Measurements from ENCODE around the gene PARP12.

The PARP12 gene

GRCh38 chr7:140035400-140036223, 27.1 kb downstream of the PARP12 start:
- no peak for DNase-seq (ENCODE audit: low read depth)

- DNase-seq (ENCODE audit: low read depth), result no peak
Measured at GRCh38 chr7:140034421-140034820, 28.3 kb downstream of the PARP12 start.

GRCh38 chr7:140033779-140034363, 28.9 kb downstream of the PARP12 start:
- DNase-seq (ENCODE audit: low read depth), result no peak

GRCh38 chr7:140033036-140033435, 29.7 kb downstream of the PARP12 start:
- no peak for DNase-seq (ENCODE audit: low read depth)

DNA sequence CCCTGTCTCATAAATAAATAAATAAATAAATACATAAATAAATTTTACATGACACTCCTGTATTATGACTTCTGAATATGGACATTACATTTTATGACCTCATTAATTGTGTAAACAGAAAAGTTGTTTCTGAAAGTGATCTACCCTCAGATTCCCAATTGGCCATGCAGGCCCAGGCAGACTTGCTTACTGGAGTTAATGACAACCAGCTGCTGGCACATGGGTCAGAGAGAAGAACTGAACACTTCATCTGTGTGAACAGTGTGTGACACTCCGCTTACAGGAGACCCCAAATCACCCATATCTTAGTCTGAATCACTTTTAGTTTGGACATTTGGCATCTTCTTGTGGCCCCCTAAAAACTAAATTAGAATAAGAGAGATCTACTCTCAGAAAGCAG, 31.4 kb downstream of the PARP12 start:
- DNase-seq (ENCODE audit: low read depth), result no peak

DNA sequence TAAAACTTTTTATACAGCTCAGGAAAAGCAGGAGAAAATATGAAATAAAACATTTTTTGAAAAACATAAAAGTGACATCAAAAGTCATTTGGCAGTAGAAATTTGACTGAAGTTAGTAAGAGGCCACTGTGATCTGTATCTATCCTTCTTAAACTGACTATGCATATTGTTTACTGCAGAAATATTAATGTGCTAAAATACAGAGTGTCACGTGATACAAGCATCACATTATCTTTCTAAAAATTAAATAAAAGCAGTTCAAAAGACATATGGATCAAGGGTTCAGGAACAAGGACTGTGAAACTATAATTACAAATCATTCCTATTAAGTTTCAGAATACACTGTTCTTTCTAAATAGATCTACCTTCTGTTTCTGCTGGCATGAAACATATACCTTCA, 33.7 kb downstream of the PARP12 start:
- DNase-seq (ENCODE audit: low read depth), result no peak

DNA sequence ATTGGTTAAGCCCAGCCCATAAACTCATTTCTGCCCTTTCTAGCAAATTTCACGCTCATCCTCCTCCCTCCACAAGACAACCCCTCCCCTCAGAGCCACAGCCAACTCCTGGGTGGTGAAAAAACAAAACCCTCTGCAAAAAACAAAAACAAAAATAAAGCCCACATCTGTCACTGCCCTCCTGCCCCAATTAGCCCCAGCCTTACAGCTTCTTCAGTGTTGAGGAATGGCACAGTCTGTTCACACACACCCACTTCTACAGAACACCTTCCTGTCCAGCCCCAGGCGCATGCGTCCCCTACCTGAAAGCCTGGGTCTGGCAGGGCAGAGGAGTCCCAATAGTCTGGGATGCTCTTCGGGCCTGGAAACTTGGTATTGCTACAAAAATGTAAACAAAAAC, 34.4 kb downstream of the PARP12 start:
- no peak for DNase-seq (ENCODE audit: low read depth)

DNA sequence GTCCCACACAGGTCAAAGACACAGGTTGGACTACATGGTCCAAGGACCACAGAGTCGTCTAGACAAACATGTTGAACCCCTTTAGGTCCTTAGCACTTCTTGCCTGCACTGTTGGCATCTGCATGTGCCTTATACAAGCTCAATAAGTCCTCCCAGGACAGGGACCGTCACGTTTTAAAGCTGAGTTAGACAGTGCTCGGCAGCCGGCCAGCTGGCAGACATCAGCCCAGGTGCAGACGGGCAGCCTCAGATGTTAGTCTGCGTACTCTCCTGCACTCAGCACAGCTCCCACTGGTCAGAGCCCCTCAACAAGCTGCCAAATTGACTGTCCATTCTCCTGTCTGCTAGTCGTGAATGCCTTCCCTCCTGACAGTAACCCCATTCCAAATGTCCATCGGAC, 34.9 kb downstream of the PARP12 start:
- DNase-seq (ENCODE audit: low read depth), result no peak

GRCh38 chr7:140026935-140027334, 35.8 kb downstream of the PARP12 start:
- DNase-seq (ENCODE audit: low read depth), result no peak

DNA sequence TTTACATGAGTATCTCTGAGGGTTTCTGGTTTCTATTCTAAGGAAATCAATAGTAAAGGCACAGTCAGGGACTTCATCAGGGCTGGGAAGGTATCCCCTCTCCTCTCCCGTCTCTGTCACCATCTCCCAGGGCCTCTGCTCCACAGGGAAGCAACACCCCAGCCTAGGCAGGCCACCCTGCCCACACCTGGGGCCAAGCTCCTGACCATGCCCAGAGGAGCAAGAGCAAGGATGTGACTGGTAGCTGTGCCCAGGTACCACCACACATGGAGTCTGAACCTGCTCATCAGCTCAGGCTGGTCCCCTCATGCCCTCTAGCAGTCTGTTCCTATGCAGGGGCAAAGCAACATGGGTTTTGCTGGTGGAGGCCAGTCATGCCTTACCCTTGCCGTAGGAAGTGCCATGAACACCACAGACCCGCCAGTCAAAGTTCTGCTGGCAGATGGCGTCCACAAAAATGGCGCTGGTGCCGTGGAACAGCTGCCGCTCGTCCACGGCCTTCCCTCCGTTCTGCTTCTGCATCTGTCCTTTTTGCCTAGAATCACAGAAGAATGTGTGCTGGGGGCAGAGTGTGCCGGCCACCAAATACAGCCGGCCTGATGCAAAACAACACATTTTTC, 36.8 kb downstream of the PARP12 start:
- DNase-seq (ENCODE audit: low read depth), result no peak

- no peak for DNase-seq (ENCODE audit: low read depth)
Measured at GRCh38 chr7:140025241-140025640, 37.5 kb downstream of the PARP12 start.

DNA sequence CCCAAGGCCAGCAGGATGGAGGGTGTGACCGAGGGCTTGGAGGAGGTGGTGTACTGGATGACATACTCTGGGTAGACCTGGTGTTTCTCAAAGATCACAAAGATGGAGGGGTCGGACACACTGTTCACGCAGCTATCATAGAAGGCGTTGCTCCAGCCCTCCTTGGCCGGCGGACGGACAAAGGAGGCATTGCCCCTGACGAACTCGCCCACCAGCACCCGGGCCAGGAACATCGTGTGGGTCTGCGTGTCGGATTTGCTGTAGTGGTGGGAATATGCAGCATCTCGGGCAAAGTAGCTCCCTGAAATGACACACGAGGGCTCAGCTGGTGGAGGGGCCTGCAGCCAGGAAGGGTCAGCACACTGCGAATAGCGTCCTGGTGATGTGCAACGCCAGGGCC, 38.2 kb downstream of the PARP12 start:
- no peak for DNase-seq (ENCODE audit: low read depth)

- no peak for DNase-seq (ENCODE audit: low read depth)
Measured at GRCh38 chr7:140023728-140024127, 39.0 kb downstream of the PARP12 start.

GRCh38 chr7:140022582-140023211, 40.1 kb downstream of the PARP12 start:
- DNase-seq (ENCODE audit: low read depth), result no peak

DNA sequence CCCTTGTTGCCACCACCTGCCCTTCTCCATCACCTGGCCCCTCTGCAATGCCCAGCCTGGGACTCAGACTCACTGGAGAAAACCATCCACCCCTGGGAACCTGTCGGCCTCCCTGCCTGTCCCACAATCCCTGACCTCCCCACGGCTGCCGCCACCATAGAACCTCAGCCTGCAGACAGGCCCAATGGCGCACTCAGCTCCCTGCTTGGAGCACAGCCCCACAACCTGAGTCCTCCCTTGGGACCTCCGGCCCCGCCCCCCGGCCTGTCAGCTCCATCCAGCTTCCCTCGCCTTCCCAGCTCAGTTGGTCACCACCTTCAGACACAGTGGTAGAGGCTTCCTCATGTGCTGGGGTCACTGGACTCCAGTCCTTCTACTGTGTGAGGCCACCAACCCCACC, 41.1 kb downstream of the PARP12 start:
- no peak for DNase-seq (ENCODE audit: low read depth)

DNA sequence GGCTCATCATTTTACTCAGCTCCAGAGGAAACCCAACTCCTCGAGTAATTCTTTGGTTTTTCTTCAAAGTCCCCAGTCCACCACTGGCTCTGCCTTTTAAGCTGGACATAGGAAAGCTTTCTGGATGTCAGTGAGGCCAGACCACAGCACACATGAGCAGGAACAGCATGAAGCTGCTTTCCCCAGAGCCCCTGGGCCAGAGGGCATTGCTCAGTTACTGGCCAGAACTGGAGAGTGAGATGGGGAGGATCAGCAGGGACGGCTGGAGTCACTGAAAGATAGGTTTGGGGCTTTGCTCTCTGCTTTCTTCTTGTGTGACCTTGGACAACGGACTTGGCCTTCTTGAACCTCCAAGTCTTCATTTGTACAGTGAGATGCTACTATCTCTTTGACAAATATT, 43.1 kb downstream of the PARP12 start:
- no peak for DNase-seq (ENCODE audit: low read depth)

- DNase-seq (ENCODE audit: low read depth), result no peak
Measured at GRCh38 chr7:140019172-140019571, 43.6 kb downstream of the PARP12 start.

- no peak for DNase-seq (ENCODE audit: low read depth)
Measured at GRCh38 chr7:140018125-140019043, 44.4 kb downstream of the PARP12 start.

DNA sequence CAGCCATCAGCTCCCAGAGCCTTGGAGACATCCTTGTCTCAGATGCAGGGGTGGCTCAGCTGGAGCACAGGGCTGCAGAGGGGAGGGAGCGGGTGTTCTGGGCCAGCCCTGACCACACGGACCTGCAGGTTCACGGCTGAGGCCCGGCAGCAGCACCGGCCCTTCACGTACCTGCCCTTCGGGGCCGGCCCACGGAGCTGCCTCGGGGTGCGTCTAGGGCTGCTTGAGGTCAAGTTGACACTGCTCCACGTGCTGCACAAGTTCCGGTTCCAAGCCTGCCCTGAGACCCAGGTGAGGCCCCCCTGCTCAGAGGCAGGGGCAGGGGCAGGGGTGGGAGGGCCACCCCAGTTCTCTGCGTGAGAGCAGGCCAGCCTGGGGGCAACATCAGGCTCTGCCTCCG, 45.2 kb downstream of the PARP12 start:
- no peak for DNase-seq (ENCODE audit: low read depth)

DNA sequence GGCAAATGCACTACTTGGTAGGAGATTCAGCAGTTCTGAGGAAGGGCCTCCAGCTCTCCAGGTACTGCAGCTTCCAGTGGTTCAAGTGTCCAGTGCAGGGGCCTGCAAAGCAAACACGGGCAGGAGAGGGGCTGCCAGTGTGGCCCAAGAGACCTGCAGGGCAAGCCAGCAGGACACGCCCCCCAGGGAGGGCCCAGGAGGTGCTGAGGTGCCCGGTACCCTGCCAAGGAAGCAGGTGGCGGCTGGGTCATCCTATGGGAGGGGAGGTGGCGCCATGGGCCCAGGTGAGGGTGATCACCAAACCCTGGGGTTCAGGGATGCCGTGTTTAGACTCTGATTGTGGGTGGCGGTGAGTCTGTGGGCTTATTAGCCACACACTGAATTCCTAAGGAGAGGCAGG, 45.7 kb downstream of the PARP12 start:
- DNase-seq (ENCODE audit: low read depth), result no peak

- DNase-seq (ENCODE audit: low read depth), result no peak
Measured at GRCh38 chr7:140016540-140016939, 46.2 kb downstream of the PARP12 start.

DNA sequence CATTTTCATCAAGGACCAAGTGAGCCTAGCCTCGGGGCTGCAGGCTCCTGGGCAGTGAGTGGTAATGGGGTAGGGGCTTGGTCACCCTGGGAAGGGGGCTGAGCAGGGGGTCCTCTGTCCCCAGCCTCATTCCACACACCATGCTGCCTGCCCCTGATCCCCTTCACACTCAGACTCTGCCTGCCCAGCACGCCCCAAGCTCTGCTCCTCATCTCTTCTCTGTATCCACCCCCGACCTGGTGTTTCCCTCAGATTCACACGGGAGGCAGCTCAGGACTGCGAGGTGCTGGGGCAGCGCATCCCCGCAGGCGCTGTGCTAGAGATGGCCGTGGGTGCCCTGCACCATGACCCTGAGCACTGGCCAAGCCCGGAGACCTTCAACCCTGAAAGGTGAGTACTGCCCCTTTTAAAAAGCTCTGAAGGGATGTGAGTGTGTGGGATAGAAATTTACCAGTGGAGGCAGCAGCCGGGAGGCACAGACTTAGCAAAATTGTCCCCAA, 47.2 kb downstream of the PARP12 start:
- no peak for DNase-seq (ENCODE audit: low read depth)

Measured in T-helper 22 cell (primary cell).